ENCODE data around the gene ASAP3. TPM values are rescaled to one million over a fixed set of nuclear protein-coding genes. Genes with fewer than 3 reads are reported as not detected.
A peak's percentile ranks its signal among the peaks of the same experiment; 100 is the strongest.

The ASAP3 gene
- total RNA-seq, 1 experiment from 2014 or later, result 12.1 TPM

- ChIA-PET POLR2A (no interaction called here), CTCF (no interaction called here)
- no peaks in the 10 kb centered on the region for H3K27me3 ChIP-seq (replicated peaks; ENCODE audit: control insufficient read depth, insufficient read depth, low read length)
- Mint-ChIP-seq H3K36me3 (ENCODE audit: insufficient read depth, unreplicated experiment) (no peaks in the 10 kb centered on the region), H3K27ac (ENCODE audit: unreplicated experiment) (no peak overlapping the region), H3K27me3 (ENCODE audit: insufficient read depth, unreplicated experiment) (peaks cover 5% of the 10 kb centered on the region), H3K4me1 (ENCODE audit: low read depth, unreplicated experiment) (no peaks in the 10 kb centered on the region), H3K4me3 (ENCODE audit: unreplicated experiment) (no peak overlapping the region), H3K9me3 (ENCODE audit: unreplicated experiment) (no peaks in the 10 kb centered on the region)
- intact Hi-C loops (cut with micrococcal nuclease; ENCODE audit: unreplicated experiment), result no loop called here
- no peak for TF ChIP-seq CTCF (IDR thresholded peaks at IDR 0.05; ENCODE audit: insufficient read depth in 1 of 2, low read depth in 1 of 2, low read length in 1 of 2, severe bottlenecking in 1 of 2, unreplicated experiment in 1 of 2)
- H3K4me3 ChIP-seq (ENCODE audit: low read depth, low read length), result no peak overlapping the region
- no peaks in the 10 kb centered on the region for H3K9me3 ChIP-seq
- H3K4me1 ChIP-seq, result no peaks in the 10 kb centered on the region
- no peak for DNase-seq
- no TSS peak for BruUV-seq (replicated peaks)
- no peaks in the 10 kb centered on the region for H3K36me3 ChIP-seq (ENCODE audit: control insufficient read depth, insufficient read depth, low read length)
Observed at GRCh38 chr1:23492132-23492720, 8.2 kb upstream of the ASAP3 start.

GRCh38 chr1:23489842-23490241 is 5.9 kb upstream of the ASAP3 start:
- Mint-ChIP-seq H3K4me3 (ENCODE audit: unreplicated experiment) (no peak overlapping the region), H3K36me3 (ENCODE audit: insufficient read depth, unreplicated experiment) (peaks cover 6% of the 10 kb centered on the region), H3K27me3 (ENCODE audit: insufficient read depth, unreplicated experiment) (peaks cover 5% of the 10 kb centered on the region), H3K9me3 (ENCODE audit: unreplicated experiment) (no peaks in the 10 kb centered on the region), H3K4me1 (ENCODE audit: low read depth, unreplicated experiment) (no peaks in the 10 kb centered on the region), H3K27ac (ENCODE audit: unreplicated experiment) (no peak overlapping the region)
- Histone ChIP-seq H3K9me3 (no peaks in the 10 kb centered on the region), H3K4me3 (ENCODE audit: low read depth, low read length) (no peak overlapping the region), H3K27me3 (replicated peaks; ENCODE audit: control insufficient read depth, insufficient read depth, low read length) (no peaks in the 10 kb centered on the region), H3K36me3 (ENCODE audit: control insufficient read depth, insufficient read depth, low read length) (no peaks in the 10 kb centered on the region), H3K4me1 (peaks cover 2% of the 10 kb centered on the region)
- no peak for DNase-seq
- no TSS peak for BruUV-seq (replicated peaks)
- no peak for TF ChIP-seq CTCF (IDR thresholded peaks at IDR 0.05; ENCODE audit: insufficient read depth in 1 of 2, low read depth in 1 of 2, low read length in 1 of 2, severe bottlenecking in 1 of 2, unreplicated experiment in 1 of 2)
- ChIA-PET POLR2A (no interaction called here), CTCF (no interaction called here)
- intact Hi-C loops (cut with micrococcal nuclease; ENCODE audit: unreplicated experiment), result no loop called here

GRCh38 chr1:23485002-23485332 is 988 bp upstream of the ASAP3 start:
- TF ChIP-seq CTCF (IDR thresholded peaks at IDR 0.05; ENCODE audit: insufficient read depth in 1 of 2, low read depth in 1 of 2, low read length in 1 of 2, severe bottlenecking in 1 of 2, unreplicated experiment in 1 of 2), result no peak
- Mint-ChIP-seq H3K27ac (ENCODE audit: unreplicated experiment) (no peak overlapping the region), H3K4me3 (ENCODE audit: unreplicated experiment) (peak overlapping the region; percentile 81), H3K4me1 (ENCODE audit: low read depth, unreplicated experiment) (peaks cover 8% of the 10 kb centered on the region), H3K36me3 (ENCODE audit: insufficient read depth, unreplicated experiment) (peaks cover 6% of the 10 kb centered on the region), H3K9me3 (ENCODE audit: unreplicated experiment) (no peaks in the 10 kb centered on the region), H3K27me3 (ENCODE audit: insufficient read depth, unreplicated experiment) (peaks cover 5% of the 10 kb centered on the region)
- Histone ChIP-seq H3K27me3 (replicated peaks; ENCODE audit: control insufficient read depth, insufficient read depth, low read length) (no peaks in the 10 kb centered on the region), H3K9me3 (no peaks in the 10 kb centered on the region), H3K4me1 (peaks cover 4% of the 10 kb centered on the region), H3K36me3 (ENCODE audit: control insufficient read depth, insufficient read depth, low read length) (no peaks in the 10 kb centered on the region), H3K4me3 (ENCODE audit: low read depth, low read length) (peak overlapping the region; percentile 85)
- CTCF ChIA-PET, result interaction anchor here (0.6 to 2.7 kb wide), 2 partner anchors 12 to 327 kb away, joined by 4 to 16 read pairs; no protein-coding TSS in a partner anchor
- intact Hi-C loops (cut with micrococcal nuclease; ENCODE audit: unreplicated experiment), result no loop called here
- DNase-seq, result no peak
- POLR2A ChIA-PET, result interaction anchor here (0.6 to 1.1 kb wide), 3 partner anchors 12 to 206 kb away, joined by 3 to 10 read pairs (median 4); partner anchors contain the start of gene RPL11
- no TSS peak for BruUV-seq (replicated peaks)
